ENCODE measurements around the gene TTYH2. TPM values are rescaled to one million over a fixed set of nuclear protein-coding genes. Genes with fewer than 3 reads are reported as not detected.
A peak's percentile ranks its signal among the peaks of the same experiment; 100 is the strongest.

TTYH2 gene
- total RNA-seq, 1 experiment from 2014 or later, result 4.5 TPM

GRCh38 chr17:74210191-74211140 is 2.9 kb upstream of the TTYH2 start (continued):
- TF ChIP-seq AR (CRISPR knock-in tag; IDR thresholded peaks at IDR 0.05), result peak; percentile 88
- no peak for TF ChIP-seq ATF6 (CRISPR knock-in tag; IDR thresholded peaks at IDR 0.05)
- TF ChIP-seq EMX1 (CRISPR knock-in tag; IDR thresholded peaks at IDR 0.05), result peak; percentile 92

GRCh38 chr17:74211141-74211911 is 2.0 kb upstream of the TTYH2 start:
- Mint-ChIP-seq H3K4me3 (peak overlapping the region; percentile 93), H3K36me3 (peaks cover 34% of the 10 kb centered on the region), H3K9me3 (no peaks in the 10 kb centered on the region), H3K27ac (peak overlapping the region; percentile 73), H3K27me3 (ENCODE audit: low read depth) (peaks cover 37% of the 10 kb centered on the region), H3K4me1 (peaks cover 53% of the 10 kb centered on the region)
- peak; percentile 56 for DNase-seq (ENCODE audit: low spot score)
- CTCF ChIA-PET, result interaction anchor here (0.7 to 4.9 kb wide), 13 partner anchors 11 to 157 kb away, joined by 3 to 26 read pairs (median 5); no protein-coding TSS in a partner anchor
- POLR2A ChIA-PET, result interaction anchor here (0.6 to 1.5 kb wide), 5 partner anchors 11 to 73 kb away, joined by 4 to 5 read pairs (median 5); no protein-coding TSS in a partner anchor
- peak; percentile 15 for ATAC-seq
- TF ChIP-seq NR1H2 (CRISPR knock-in tag; IDR thresholded peaks at IDR 0.05), result no peak
- no peak for TF ChIP-seq ZNF138 (CRISPR knock-in tag; conservative IDR thresholded peaks at IDR 0.05)
- no peak for TF ChIP-seq SOX15 (CRISPR knock-in tag; IDR thresholded peaks at IDR 0.05)
- TF ChIP-seq NFATC4 (CRISPR knock-in tag; IDR thresholded peaks at IDR 0.05), result peak; percentile 77
- no peak for TF ChIP-seq KAT7 (CRISPR knock-in tag; IDR thresholded peaks at IDR 0.05; ENCODE audit: borderline replicate concordance)
- TF ChIP-seq MXD4 (CRISPR knock-in tag; IDR thresholded peaks at IDR 0.05; ENCODE audit: borderline replicate concordance), result no peak
- peak; percentile 23; the same call in 1 of the 2 replicates for TF ChIP-seq ZNF281 (CRISPR knock-in tag; IDR thresholded peaks at IDR 0.05)
- no peak for TF ChIP-seq RORB (CRISPR knock-in tag; IDR thresholded peaks at IDR 0.05)
- TF ChIP-seq ZNF121 (CRISPR knock-in tag; IDR thresholded peaks at IDR 0.05), result no peak
- TF ChIP-seq SMAD3 (CRISPR knock-in tag; IDR thresholded peaks at IDR 0.05; ENCODE audit: borderline replicate concordance), result no peak; the same call in 1 of the 2 replicates
- TF ChIP-seq ATF3 (CRISPR knock-in tag; conservative IDR thresholded peaks at IDR 0.05), result no peak
- TF ChIP-seq TCF7 (CRISPR knock-in tag; IDR thresholded peaks at IDR 0.05; ENCODE audit: low read depth), result no peak
- TF ChIP-seq AFF4 (CRISPR knock-in tag; IDR thresholded peaks at IDR 0.05; ENCODE audit: borderline replicate concordance), result 0 out of 2 replicates have a peak, but pooled peaks have one; percentile 31
- TF ChIP-seq RELA (CRISPR knock-in tag; IDR thresholded peaks at IDR 0.05; ENCODE audit: borderline replicate concordance), result no peak
- no peak for TF ChIP-seq IRF2 (CRISPR knock-in tag; IDR thresholded peaks at IDR 0.05; ENCODE audit: borderline replicate concordance, low read depth)
- peak; percentile 48; the same call in 1 of the 2 replicates for TF ChIP-seq SP1 (CRISPR knock-in tag; conservative IDR thresholded peaks at IDR 0.05)
- no peak for TF ChIP-seq ETV6 (CRISPR knock-in tag; IDR thresholded peaks at IDR 0.05)
- no peak for TF ChIP-seq GRHL2 (CRISPR knock-in tag; IDR thresholded peaks at IDR 0.05; ENCODE audit: insufficient replicate concordance, severe bottlenecking)

Measured in WTC11 (cell line).